Mucosa of descending colon (tissue), 3 donors: ENCODE results near the gene GAL. TPM values are rescaled to one million over a fixed set of nuclear protein-coding genes. Genes with fewer than 3 reads are reported as not detected.

ENCODE experiments used
- ATAC-seq: fragments of 200-7000 bp; cut with Tn5 transposase; one replicate; pipeline ENCODE4 v1.9.1; 2020; ENCODE audit warnings: mild to moderate bottlenecking, moderate library complexity
- DNase-seq, 3 donors: peaks; one replicate each; pipeline ENCODE4 v3.0.0-alpha.2; 2020
- H3K36me3 ChIP-seq: fragments of 200-600 bp; one replicate; pipeline ENCODE4 v1.8.0; 2021; ENCODE audit warnings: low read depth, mild to moderate bottlenecking
- H3K4me1 ChIP-seq: fragments of 200-600 bp; one replicate; pipeline ENCODE4 v1.8.0; 2021; ENCODE audit warnings: low read depth, mild to moderate bottlenecking
- H3K4me3 ChIP-seq: fragments of 200-600 bp; one replicate; pipeline ENCODE4 v1.8.0; 2021; ENCODE audit warnings: mild to moderate bottlenecking
- H3K9me3 ChIP-seq: fragments of 200-600 bp; one replicate; pipeline ENCODE4 v1.8.0; 2021; ENCODE audit warnings: mild to moderate bottlenecking
- CTCF ChIP-seq: fragments of 200-600 bp; IDR thresholded peaks from one replicate; pipeline ENCODE4 v1.8.0; 2022; ENCODE audit warnings: antibody characterized with exemption, mild to moderate bottlenecking
- intact Hi-C, 2 donors: fragments of 100-400 bp; cut with DNase I in 1 of 2; cut with micrococcal nuclease in 1 of 2; formaldehyde crosslinking; loops; one replicate each; pipeline versions ENCODE4 v1.11.0 to v1.11.1; 2022; cut with DNase I, micrococcal nuclease
- total RNA-seq, 3 donors: library from RNA; stranded (reverse); fragmentation: NEBNext Ultra II Directional in 2 of 3; extraction: Animal tissue kit (Norgen Biotek cat#: 25700) in 2 of 3; gene quantifications; one replicate each; pipeline versions ENCODE4 v1.2.1 to v1.2.4, GENCODE V29; 2021 to 2023
- donor health status: DM: no; HTN: no; CAD: no; lungs with moderate emphysema.
- donor health status: DM: no; HTN: no; CAD: no.
- donor health status: DM: no; HTN: yes; CAD: no.

GAL gene
- total RNA-seq, 3 donors from 2014 or later = 1.5 to 8.4 (median 2.4) TPM

- no peak for DNase-seq
These were observed 8.6 kb downstream of the GAL start for GRCh38 chr11:68692871-68693483.

GRCh38 chr11:68693484-68693882 lies 9.1 kb downstream of the GAL start:
- ATAC-seq = no peak
- intact Hi-C loops = no loop called here
- Histone ChIP-seq H3K4me1 (no peaks in the 10 kb centered on the region), H3K9me3 (no peaks in the 10 kb centered on the region), H3K4me3 (no peak overlapping the region), H3K36me3 (no peaks in the 10 kb centered on the region)
- no peak for DNase-seq
- TF ChIP-seq CTCF = no peak

More at GRCh38 chr11:68692871-68693483, 8.6 kb downstream of the GAL start:
- Histone ChIP-seq H3K4me3 (no peak overlapping the region), H3K4me1 (no peaks in the 10 kb centered on the region), H3K9me3 (no peaks in the 10 kb centered on the region), H3K36me3 (no peaks in the 10 kb centered on the region)
- no peak for TF ChIP-seq CTCF
- intact Hi-C loops = no loop called here
- no peak for ATAC-seq

- TF ChIP-seq CTCF = no peak
- intact Hi-C loops = no loop called here
- no peak for DNase-seq
These were observed 10.3 kb downstream of the GAL start for GRCh38 chr11:68694431-68695297.

GRCh38 chr11:68695531-68695930 lies 11.2 kb downstream of the GAL start:
- Histone ChIP-seq H3K9me3 (no peaks in the 10 kb centered on the region), H3K4me3 (no peak overlapping the region), H3K36me3 (no peaks in the 10 kb centered on the region), H3K4me1 (no peaks in the 10 kb centered on the region)
- no peak for TF ChIP-seq CTCF
- ATAC-seq = no peak
- DNase-seq = no peak
- intact Hi-C loops = no loop called here

More at GRCh38 chr11:68694431-68695297, 10.3 kb downstream of the GAL start:
- no peak overlapping the region for H3K4me3 ChIP-seq
- no peaks in the 10 kb centered on the region for H3K9me3 ChIP-seq
- no peak for ATAC-seq
- H3K4me1 ChIP-seq = no peaks in the 10 kb centered on the region
- H3K36me3 ChIP-seq = no peaks in the 10 kb centered on the region

- no peaks in the 10 kb centered on the region for H3K9me3 ChIP-seq
- DNase-seq (no peak), ATAC-seq (no peak)
- H3K36me3 ChIP-seq = no peaks in the 10 kb centered on the region
- H3K4me1 ChIP-seq = no peaks in the 10 kb centered on the region
- H3K4me3 ChIP-seq = no peak overlapping the region
- no peak for TF ChIP-seq CTCF
- intact Hi-C loops = no loop called here
These were observed 14.6 kb downstream of the GAL start for GRCh38 chr11:68698993-68699392.
